GM12864 (cell line): ENCODE results near the gene PPM1L.

ENCODE experiments used
- DNase-seq: peaks from one replicate; pipeline ENCODE4 v3.0.0-alpha.2; 2011; ENCODE audit warnings: low read depth
- H3K4me3 ChIP-seq: 2 replicates; pipeline ENCODE4 v1.5.1; 2011; ENCODE audit warnings: mild to moderate bottlenecking, low read depth, low read length, control low read depth
- TF ChIP-seq, protein P1 (sequence below): IDR thresholded peaks from 2 replicates; pipeline ENCODE4 v1.5.1; 2011; ENCODE audit warnings: low read depth, mild to moderate bottlenecking, moderate library complexity, low read length, control low read depth, inconsistent platforms; ENCODE audit errors: missing control alignments

The PPM1L gene

DNA sequence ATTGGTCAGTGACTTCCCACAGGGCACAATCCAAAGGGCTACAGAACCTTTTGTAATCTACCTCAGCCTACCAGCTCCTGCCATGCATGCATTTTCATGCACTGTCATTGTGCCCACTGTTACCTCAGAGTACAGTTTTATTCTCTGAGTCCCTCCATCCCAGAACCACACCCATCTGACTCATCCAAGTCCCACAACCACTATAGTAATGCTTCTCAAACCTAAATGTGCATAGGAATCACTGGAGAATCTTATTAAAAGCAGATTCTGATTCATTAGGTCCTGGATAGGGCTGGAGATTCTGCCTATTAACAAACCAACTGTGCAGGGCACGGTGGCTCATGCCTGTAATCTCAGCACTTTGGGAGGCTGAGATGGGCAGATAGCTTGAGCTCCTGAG, 352.8 kb downstream of the PPM1L start:
- DNase-seq, result no peak
- H3K4me3 ChIP-seq, result no peak overlapping the region
- TF ChIP-seq, protein P1, sequence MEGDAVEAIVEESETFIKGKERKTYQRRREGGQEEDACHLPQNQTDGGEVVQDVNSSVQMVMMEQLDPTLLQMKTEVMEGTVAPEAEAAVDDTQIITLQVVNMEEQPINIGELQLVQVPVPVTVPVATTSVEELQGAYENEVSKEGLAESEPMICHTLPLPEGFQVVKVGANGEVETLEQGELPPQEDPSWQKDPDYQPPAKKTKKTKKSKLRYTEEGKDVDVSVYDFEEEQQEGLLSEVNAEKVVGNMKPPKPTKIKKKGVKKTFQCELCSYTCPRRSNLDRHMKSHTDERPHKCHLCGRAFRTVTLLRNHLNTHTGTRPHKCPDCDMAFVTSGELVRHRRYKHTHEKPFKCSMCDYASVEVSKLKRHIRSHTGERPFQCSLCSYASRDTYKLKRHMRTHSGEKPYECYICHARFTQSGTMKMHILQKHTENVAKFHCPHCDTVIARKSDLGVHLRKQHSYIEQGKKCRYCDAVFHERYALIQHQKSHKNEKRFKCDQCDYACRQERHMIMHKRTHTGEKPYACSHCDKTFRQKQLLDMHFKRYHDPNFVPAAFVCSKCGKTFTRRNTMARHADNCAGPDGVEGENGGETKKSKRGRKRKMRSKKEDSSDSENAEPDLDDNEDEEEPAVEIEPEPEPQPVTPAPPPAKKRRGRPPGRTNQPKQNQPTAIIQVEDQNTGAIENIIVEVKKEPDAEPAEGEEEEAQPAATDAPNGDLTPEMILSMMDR, result no peak

DNA sequence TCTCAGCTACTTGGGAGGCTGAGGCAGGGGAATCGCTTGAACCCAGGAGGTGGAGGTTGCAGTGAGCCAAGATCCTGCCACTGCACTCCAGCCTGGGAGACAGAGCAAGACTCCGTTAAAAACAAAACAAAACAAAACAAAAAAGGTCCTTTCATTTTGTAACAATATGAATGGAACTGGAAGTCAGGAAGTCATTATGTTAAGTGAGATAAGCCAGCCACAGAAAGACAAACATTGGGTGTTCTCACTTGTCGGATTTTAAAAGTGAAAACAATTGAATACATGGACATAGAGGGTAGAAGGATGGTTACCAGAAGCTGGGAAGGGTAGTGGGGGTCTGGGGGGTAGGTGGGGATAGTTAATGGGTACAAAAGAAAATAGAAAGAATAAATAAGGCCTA, 361.6 kb downstream of the PPM1L start:
- no peak overlapping the region for H3K4me3 ChIP-seq
- TF ChIP-seq, protein P1, result no peak
- no peak for DNase-seq

DNA sequence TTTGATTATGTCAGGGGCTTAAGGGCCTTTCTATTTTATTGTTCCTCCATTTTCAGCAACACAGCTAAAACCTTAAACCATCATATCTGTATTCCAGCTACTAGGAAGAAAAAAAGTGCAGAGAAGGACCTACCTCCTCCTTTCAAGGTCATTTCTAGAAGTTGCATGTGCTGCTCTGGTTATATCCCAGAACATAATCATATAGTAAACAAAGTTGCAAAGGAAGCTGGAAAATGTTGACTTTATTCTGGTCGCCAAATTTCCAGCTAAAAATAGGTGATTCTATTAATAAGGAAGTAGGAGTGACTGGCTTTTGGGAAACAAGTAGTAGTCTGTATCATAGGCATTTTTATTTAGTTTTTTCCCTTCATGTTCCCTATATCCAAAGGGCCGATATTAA, 370.5 kb downstream of the PPM1L start:
- TF ChIP-seq, protein P1, result no peak
- no peak for DNase-seq
- H3K4me3 ChIP-seq, result no peak overlapping the region
